T-cell (primary cell): ENCODE measurements around the gene FBXL2. TPM values are rescaled to one million over a fixed set of nuclear protein-coding genes. Genes with fewer than 3 reads are reported as not detected.
"Not testable (repeated sequence)": the region's sequence is repeated elsewhere in the genome, so short reads cannot be mapped to it uniquely, and the experiment has no call there.

Experiments used
- ATAC-seq, 4 experiments: fragments of 200-7000 bp in 3 of 4; fragments of 150-1000 bp in 1 of 4; cut with Tn5 transposase; replicated peaks in 1 of 4; 1 replicate in 3 of 4; 2 replicates in 1 of 4; pipeline ENCODE4 v1.10.0; 2021; ENCODE audit warnings: moderate library complexity in 3 of 4, mild to moderate bottlenecking in 2 of 4, moderate number of reproducible peaks in 1 of 4
- CTCF ChIA-PET, 2 donors: fragments of 300-600 bp; sonication (Branson Sonifier 250); formaldehyde crosslinking; loops; one replicate each; lab custom pipeline; 2022; ENCODE audit warnings: antibody characterized with exemption in 2 of 2; lab: Charles Lee
- POLR2A ChIA-PET, 2 donors: fragments of 300-600 bp; sonication (Branson Sonifier 250); formaldehyde crosslinking; loops; one replicate each; lab custom pipeline; 2022; ENCODE audit warnings: antibody characterized with exemption in 2 of 2; lab: Charles Lee
- DNase-seq, 35 experiments: peaks; one replicate each; pipeline versions ENCODE4 v3.0.0 to v3.0.0-alpha.2; 2013 to 2023
- H3K27ac ChIP-seq: one replicate; pipeline ENCODE4 v1.5.1; 2013; ENCODE audit warnings: low read length
- H3K27me3 ChIP-seq, 2 experiments: replicated peaks in 1 of 2; 1 replicate in 1 of 2; 2 replicates in 1 of 2; pipeline versions ENCODE4 v1.6.1 to v1.7.0; 2013; ENCODE audit warnings: low read length in 1 of 2, mixed read lengths in 1 of 2; ENCODE audit not compliant: control insufficient read depth in 2 of 2, insufficient read depth in 2 of 2; ENCODE audit errors: extremely low read depth in 1 of 2
- H3K36me3 ChIP-seq, 2 donors: 1 replicate in 1 of 2; 2 replicates in 1 of 2; pipeline versions ENCODE4 v1.6.1 to v1.7.0; 2013; ENCODE audit warnings: low read length in 1 of 2; ENCODE audit not compliant: control insufficient read depth in 2 of 2, insufficient read depth in 1 of 2; ENCODE audit errors: extremely low read depth in 1 of 2
- H3K4me1 ChIP-seq, 2 experiments: 1 replicate in 1 of 2; 2 replicates in 1 of 2; pipeline versions ENCODE4 v1.6.1 to v1.7.0; 2013; ENCODE audit warnings: low read length in 2 of 2, mixed read lengths in 1 of 2; ENCODE audit not compliant: insufficient read depth in 2 of 2, control insufficient read depth in 1 of 2; ENCODE audit errors: extremely low read depth in 1 of 2
- H3K4me3 ChIP-seq, 2 donors: 1 replicate in 1 of 2; 2 replicates in 1 of 2; pipeline versions ENCODE4 v1.5.1 to v1.7.0; 2013; ENCODE audit warnings: mild to moderate bottlenecking in 2 of 2, low read length in 1 of 2, moderate library complexity in 1 of 2; ENCODE audit not compliant: control insufficient read depth in 1 of 2; ENCODE audit errors: extremely low read depth in 1 of 2
- H3K9me3 ChIP-seq: 2 replicates; pipeline ENCODE4 v1.7.0; 2013
- H3K27ac Mint-ChIP-seq, 2 donors: one replicate each; pipeline ENCODE4 v1.8.0; 2020 to 2021; ENCODE audit warnings: mild to moderate bottlenecking in 2 of 2, mixed read lengths in 2 of 2
- H3K27me3 Mint-ChIP-seq, 2 donors: one replicate each; pipeline ENCODE4 v1.8.0; 2021 to 2022; ENCODE audit warnings: mixed read lengths in 2 of 2
- H3K36me3 Mint-ChIP-seq: one replicate; pipeline ENCODE4 v1.8.0; 2021; ENCODE audit warnings: mixed read lengths
- H3K4me1 Mint-ChIP-seq, 3 donors: one replicate each; pipeline ENCODE4 v1.8.0; 2020 to 2022; ENCODE audit warnings: mixed read lengths in 3 of 3, mild to moderate bottlenecking in 1 of 3
- H3K4me3 Mint-ChIP-seq, 3 donors: one replicate each; pipeline ENCODE4 v1.8.0; 2020 to 2022; ENCODE audit warnings: mild to moderate bottlenecking in 3 of 3, mixed read lengths in 3 of 3, moderate library complexity in 3 of 3
- H3K9me3 Mint-ChIP-seq, 3 donors: one replicate each; pipeline ENCODE4 v1.8.0; 2020 to 2022; ENCODE audit warnings: mixed read lengths in 3 of 3
- WGBS: methylation state at CpG from one replicate; pipeline ENCODE4 v1.1.5; 2013; ENCODE audit warnings: missing lambda C conversion rate; ENCODE audit not compliant: insufficient coverage; 5-methylcytosine and 5-hydroxymethylcytosine counted together
- total RNA-seq, 35 experiments: library from RNA in 6 of 35; stranded (reverse) in 6 of 35; fragments of 120-200 nt in 1 of 35; gene quantifications; one replicate each; pipeline versions ENCODE4 v1.2.1 to v1.2.4 and lab custom pipeline; 2013 to 2026

Gene FBXL2
- total RNA-seq, 5 donors from 2014 or later (not counting 1 experiment from before 2014, with no cell fraction given): 0.39 TPM; not detected in 4

DNA sequence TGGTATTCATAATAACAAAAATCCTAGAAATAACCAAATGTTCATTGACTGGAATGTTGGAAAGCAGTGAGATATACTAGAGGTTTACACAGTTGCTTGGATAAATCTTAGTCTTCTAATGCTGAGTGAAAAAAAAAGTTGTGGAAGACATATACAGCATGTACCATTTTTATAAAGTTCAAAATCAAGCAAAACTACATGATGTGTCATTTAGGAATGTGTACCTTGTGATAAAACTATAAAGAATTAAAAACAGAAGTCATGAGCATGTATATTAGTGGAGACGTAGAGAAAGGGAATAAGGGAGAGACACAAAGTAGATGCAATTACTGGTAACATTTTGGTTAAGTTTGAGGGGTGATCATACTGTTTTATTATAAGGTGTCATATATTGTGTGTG, 45.2 kb downstream of the FBXL2 start:
- Mint-ChIP-seq H3K27me3 (peaks cover 20 to 28% of the 10 kb centered on the region in 2 donors), H3K4me1 (peaks cover 0 to 7% (median 7%) of the 10 kb centered on the region in 3 donors), H3K27ac (no peak overlapping the region), H3K9me3 (peaks cover 0 to 3% (median 0%) of the 10 kb centered on the region in 3 donors), H3K4me3 (no peak overlapping the region), H3K36me3 (no peaks in the 10 kb centered on the region)
- POLR2A ChIA-PET: no interaction called here
- H3K9me3 ChIP-seq: no peaks in the 10 kb centered on the region
- 100% methylated on average over 1 of the region's 1 CpG for WGBS
- H3K27me3 ChIP-seq: peaks cover 0 to 8% of the 10 kb centered on the region in 2 experiments
- CTCF ChIA-PET: no interaction called here
- no peak overlapping the region for H3K4me3 ChIP-seq
- H3K36me3 ChIP-seq: no peaks in the 10 kb centered on the region
- ATAC-seq: no peak
- no peak overlapping the region for H3K27ac ChIP-seq
- H3K4me1 ChIP-seq: no peaks in the 10 kb centered on the region
- no peak for DNase-seq

DNA sequence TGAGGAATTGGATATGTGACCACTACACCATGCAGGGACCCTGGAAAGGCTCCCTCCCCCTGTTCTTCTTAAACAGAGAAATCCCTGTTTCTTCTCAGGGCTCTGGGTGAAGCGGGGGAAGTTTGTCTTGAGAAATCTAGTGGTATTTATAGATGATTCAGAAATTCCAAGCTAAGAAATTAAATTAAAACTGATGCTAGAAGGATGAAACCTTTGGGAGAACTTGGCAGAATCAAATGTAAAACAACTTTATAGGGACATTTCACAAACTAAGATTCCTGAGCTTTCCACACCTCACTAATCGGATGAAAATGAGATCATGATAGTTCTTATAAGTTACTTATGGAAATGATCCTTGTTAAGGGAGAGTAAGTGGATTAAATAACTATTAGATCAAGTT, 54.2 kb downstream of the FBXL2 start:
- Mint-ChIP-seq H3K9me3 (peaks cover 4 to 18% (median 9%) of the 10 kb centered on the region in 3 donors), H3K27me3 (peaks cover 3 to 11% of the 10 kb centered on the region in 2 donors), H3K36me3 (peaks cover 4% of the 10 kb centered on the region), H3K4me3 (no peak overlapping the region), H3K4me1 (no peaks in the 10 kb centered on the region), H3K27ac (no peak overlapping the region)
- Histone ChIP-seq H3K36me3 (no peaks in the 10 kb centered on the region), H3K27me3 (peaks cover 0 to 6% of the 10 kb centered on the region in 2 experiments), H3K4me3 (no peak overlapping the region), H3K9me3 (no peaks in the 10 kb centered on the region), H3K27ac (no peak overlapping the region), H3K4me1 (no peaks in the 10 kb centered on the region)
- DNase-seq (no peak), ATAC-seq (no peak)
- no CpG with 5 or more reads among the region's 2 CpGs for WGBS
- ChIA-PET CTCF (interaction anchor here in 1 of 2 donors (0.7 kb wide), 1 partner anchor 91 kb away, joined by 4 read pairs; no protein-coding TSS in a partner anchor), POLR2A (no interaction called here)

GRCh38 chr3:33334364-33334763, 57.1 kb downstream of the FBXL2 start:
- H3K4me1 ChIP-seq: no peaks in the 10 kb centered on the region
- no peaks in the 10 kb centered on the region for H3K9me3 ChIP-seq
- Mint-ChIP-seq H3K27me3 (peaks cover 0 to 3% of the 10 kb centered on the region in 2 donors), H3K9me3 (peaks cover 4 to 18% (median 9%) of the 10 kb centered on the region in 3 donors), H3K4me3 (no peak overlapping the region), H3K4me1 (no peaks in the 10 kb centered on the region), H3K27ac (no peak overlapping the region), H3K36me3 (peaks cover 4% of the 10 kb centered on the region)
- no CpG with 5 or more reads among the region's 2 CpGs for WGBS
- no peak overlapping the region for H3K27ac ChIP-seq
- ATAC-seq (no peak), DNase-seq (no peak)
- no peak overlapping the region for H3K4me3 ChIP-seq
- H3K27me3 ChIP-seq: peaks cover 0 to 6% of the 10 kb centered on the region in 2 experiments
- POLR2A ChIA-PET: no interaction called here
- H3K36me3 ChIP-seq: no peaks in the 10 kb centered on the region
- CTCF ChIA-PET: no interaction called here

DNA sequence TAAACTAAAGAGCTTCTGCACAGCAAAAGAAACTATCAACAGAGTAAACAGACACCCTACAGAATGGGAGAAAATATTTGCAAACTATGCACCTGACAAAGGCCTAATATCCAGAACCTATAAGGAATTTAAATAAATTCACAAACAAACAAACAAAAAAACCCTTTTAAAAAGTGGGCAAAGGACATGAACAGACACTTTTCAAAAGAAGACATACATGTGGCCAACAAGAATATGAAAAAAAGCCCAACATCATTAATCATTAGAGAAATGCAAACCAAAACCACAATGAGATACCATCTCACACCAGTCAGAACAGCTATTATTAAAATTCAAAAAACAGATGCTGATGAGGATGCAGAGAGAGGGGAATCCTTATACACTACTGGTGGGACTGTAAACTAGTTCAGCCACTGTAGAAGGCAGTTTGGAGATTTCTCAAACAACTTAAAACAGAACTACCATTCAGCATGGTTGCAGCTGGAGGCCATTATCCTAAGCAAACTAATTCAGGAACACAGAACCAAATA, 61.8 kb downstream of the FBXL2 start:
- CTCF ChIA-PET, H3K9me3 Mint-ChIP-seq, H3K9me3 ChIP-seq, H3K4me3 Mint-ChIP-seq, POLR2A ChIA-PET, H3K4me1 Mint-ChIP-seq, H3K36me3 ChIP-seq, H3K27me3 ChIP-seq, H3K27me3 Mint-ChIP-seq, DNase-seq, ATAC-seq, H3K27ac ChIP-seq, H3K4me1 ChIP-seq, H3K36me3 Mint-ChIP-seq, H3K4me3 ChIP-seq, H3K27ac Mint-ChIP-seq: not testable (repeated sequence)

DNA sequence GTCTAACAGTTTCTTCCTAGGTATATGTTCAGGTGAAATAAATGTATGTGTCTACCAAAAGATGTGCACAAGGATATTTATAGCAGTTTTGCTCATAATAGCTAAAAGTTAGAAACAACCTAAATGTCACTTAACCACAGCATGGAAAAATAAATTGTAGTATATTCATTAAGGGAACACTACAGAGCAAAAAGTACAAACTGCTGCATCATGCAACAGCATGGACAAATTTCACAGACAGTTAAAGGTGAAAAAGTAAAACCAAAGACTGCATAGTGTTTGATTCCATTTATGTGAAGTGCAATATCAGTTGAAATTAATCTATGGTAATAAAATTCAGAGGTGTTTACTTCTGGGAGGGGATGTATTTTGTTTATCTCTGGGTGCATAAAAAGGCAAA, 62.5 kb downstream of the FBXL2 start:
- H3K9me3 ChIP-seq: no peaks in the 10 kb centered on the region
- H3K27ac ChIP-seq: no peak overlapping the region
- Mint-ChIP-seq H3K27ac (no peak overlapping the region), H3K9me3 (no peaks in the 10 kb centered on the region), H3K4me1 (no peaks in the 10 kb centered on the region), H3K4me3 (no peak overlapping the region), H3K27me3 (peaks cover 0 to 2% of the 10 kb centered on the region in 2 donors), H3K36me3 (no peaks in the 10 kb centered on the region)
- no peaks in the 10 kb centered on the region for H3K4me1 ChIP-seq
- DNase-seq (no peak), ATAC-seq (no peak)
- H3K36me3 ChIP-seq: no peaks in the 10 kb centered on the region
- POLR2A ChIA-PET: no interaction called here
- H3K27me3 ChIP-seq: no peaks in the 10 kb centered on the region
- no peak overlapping the region for H3K4me3 ChIP-seq
- CTCF ChIA-PET: no interaction called here

DNA sequence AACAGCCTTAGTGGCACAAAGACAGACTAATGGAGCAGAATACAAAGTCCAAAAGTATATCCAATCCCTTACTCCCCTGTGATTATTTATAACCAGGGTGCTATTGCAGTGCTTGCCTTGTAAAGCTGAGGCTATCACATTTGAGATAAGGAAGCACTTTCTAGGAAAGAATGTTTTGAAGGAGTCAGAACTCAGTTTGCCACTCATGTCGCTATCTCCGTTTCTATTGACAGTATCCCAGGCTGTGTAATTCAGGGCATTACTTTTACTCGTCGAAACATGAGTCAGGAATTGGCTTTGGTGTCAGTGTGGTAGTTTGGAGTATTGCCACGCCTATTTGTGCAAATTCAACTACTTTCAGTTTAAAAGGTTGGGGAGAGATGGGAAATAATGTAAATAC, 78.4 kb downstream of the FBXL2 start:
- ATAC-seq: no peak
- Histone ChIP-seq H3K4me3 (no peak overlapping the region), H3K36me3 (no peaks in the 10 kb centered on the region), H3K27me3 (peaks cover 0 to 3% of the 10 kb centered on the region in 2 experiments), H3K9me3 (no peaks in the 10 kb centered on the region), H3K4me1 (no peaks in the 10 kb centered on the region), H3K27ac (no peak overlapping the region)
- no CpG with 5 or more reads among the region's 5 CpGs for WGBS
- Mint-ChIP-seq H3K27me3 (peaks cover 4 to 8% of the 10 kb centered on the region in 2 donors), H3K4me1 (no peaks in the 10 kb centered on the region), H3K9me3 (no peaks in the 10 kb centered on the region), H3K4me3 (no peak overlapping the region), H3K36me3 (no peaks in the 10 kb centered on the region), H3K27ac (no peak overlapping the region)
- POLR2A ChIA-PET: no interaction called here
- CTCF ChIA-PET: no interaction called here
- no peak for DNase-seq
